ENCODE results near the gene NTN1. TPM values are rescaled to one million over a fixed set of nuclear protein-coding genes. Genes with fewer than 3 reads are reported as not detected.

Gene NTN1
- total and polyA plus RNA-seq, 2 of the 4 experiments (the other 2 are of a cell fraction): under 0.01 to 0.07 TPM

- H2AFZ ChIP-seq (replicated peaks; ENCODE audit: low read length, poor library complexity): no peak overlapping the region
- no peaks in the 10 kb centered on the region for H3K4me1 ChIP-seq (ENCODE audit: control insufficient read depth, insufficient read depth, low read length)
- no peak for TF ChIP-seq MAFK (IDR thresholded peaks at IDR 0.05; ENCODE audit: low read depth, low read length)
- no peak for TF ChIP-seq MAZ (IDR thresholded peaks at IDR 0.05; ENCODE audit: borderline replicate concordance, low read depth, low read length)
- no peak for TF ChIP-seq RFX5 (IDR thresholded peaks at IDR 0.05; ENCODE audit: low read depth, low read length)
- no peak for TF ChIP-seq BHLHE40 (IDR thresholded peaks at IDR 0.05; ENCODE audit: low read depth, low read length)
- no peak for TF ChIP-seq NFE2L2 (IDR thresholded peaks at IDR 0.05; ENCODE audit: low read depth, low read length)
- TF ChIP-seq CTCF (conservative IDR thresholded peaks at IDR 0.05; ENCODE audit: low read depth, low read length): no peak
- TF ChIP-seq SMC3 (IDR thresholded peaks at IDR 0.05; ENCODE audit: low read depth, low read length): no peak
- no peak for TF ChIP-seq RCOR1 (IDR thresholded peaks at IDR 0.05; ENCODE audit: insufficient replicate concordance, low read length)
- no peak for TF ChIP-seq CEBPB (IDR thresholded peaks at IDR 0.05; ENCODE audit: low read depth, low read length)
- no peak for TF ChIP-seq USF2 (IDR thresholded peaks at IDR 0.05; ENCODE audit: low read depth, low read length)
- TF ChIP-seq ELK1 (IDR thresholded peaks at IDR 0.05; ENCODE audit: borderline replicate concordance, low read depth, low read length): no peak
- TF ChIP-seq MXI1 (IDR thresholded peaks at IDR 0.05; ENCODE audit: borderline replicate concordance, low read depth, low read length): no peak
- H3K4me2 ChIP-seq (ENCODE audit: low read depth, low read length): no peak overlapping the region
- ATAC-seq (ENCODE audit: low read depth): no peak
- 100% methylated on average over 1 of the region's 2 CpGs; no CpG with 5 or more reads in 1 of the 2 experiments for WGBS, 2 experiments (ENCODE audit: extremely low coverage in 2 of 2, insufficient read length in 1 of 2)
- no TSS peak for BruUV-seq (replicated peaks)
- H3K18ac ChIP-seq (ENCODE audit: low read depth, low read length): no peak overlapping the region
- no peak overlapping the region for H2BK15ac ChIP-seq (ENCODE audit: low read depth, low read length)
- no peak overlapping the region for H2AK5ac ChIP-seq (ENCODE audit: low read depth, low read length)
- no peak overlapping the region for H4K91ac ChIP-seq (ENCODE audit: insufficient read depth, low read depth, low read length)
- in situ Hi-C loops (cut with MboI; ENCODE audit: low sequenced_read_pairs) (loop anchor here (10.0 kb wide), 1 partner anchor 65 kb away; no protein-coding TSS in a partner anchor), intact Hi-C loops (cut with micrococcal nuclease) (no loop called here), dilution Hi-C loops (cut with HindIII; ENCODE audit: low sequenced_read_pairs, unreplicated experiment) (no loop called here)
- H3K9ac ChIP-seq (ENCODE audit: low read depth, low read length): no peak overlapping the region
- no peak overlapping the region for H4K8ac ChIP-seq (ENCODE audit: low read depth in 2 of 2, low read length in 2 of 2)
- H3K27me3 ChIP-seq (ENCODE audit: control insufficient read depth, insufficient read depth, low read length): no peaks in the 10 kb centered on the region; the same call in 1 of the 2 replicates
- no peak overlapping the region for H3K56ac ChIP-seq (ENCODE audit: extremely low read depth, insufficient read depth, low read length)
- no peak overlapping the region for H2BK120ac ChIP-seq (ENCODE audit: low read depth, low read length)
- no peak overlapping the region for H3K4ac ChIP-seq (ENCODE audit: low read depth, low read length)
- no peaks in the 10 kb centered on the region for H3K9me1 ChIP-seq (ENCODE audit: insufficient read depth, low read length)
- POLR2A ChIA-PET (ENCODE audit: unreplicated experiment): no interaction called here
- H3K9me3 ChIP-seq (ENCODE audit: control insufficient read depth, insufficient read depth, low read length): no peaks in the 10 kb centered on the region; the same call in 1 of the 2 replicates
- H2AK9ac ChIP-seq (replicated peaks; ENCODE audit: low read depth, low read length, poor library complexity): no peak overlapping the region
- H3K36me3 ChIP-seq (ENCODE audit: control insufficient read depth, insufficient read depth, low read length): no peaks in the 10 kb centered on the region
- no peak for DNase-seq
- no peaks in the 10 kb centered on the region for H3K79me1 ChIP-seq (ENCODE audit: low read depth in 1 of 2, low read length in 2 of 2)
- H4K20me1 ChIP-seq (ENCODE audit: insufficient read depth, low read length): no peaks in the 10 kb centered on the region
- no peak overlapping the region for H3K23ac ChIP-seq (ENCODE audit: low read depth, low read length)
- no peak overlapping the region for H2BK5ac ChIP-seq (ENCODE audit: low read depth, low read length, poor library complexity, severe bottlenecking)
- CTCF ChIA-PET: no interaction called here
- H4K5ac ChIP-seq (ENCODE audit: low read depth, low read length): no peak overlapping the region
- no peak overlapping the region for H3K14ac ChIP-seq (replicated peaks; ENCODE audit: low read depth, low read length)
- no peak overlapping the region for H2BK20ac ChIP-seq (ENCODE audit: low read depth, low read length)
- no peak overlapping the region for H3K4me3 ChIP-seq (ENCODE audit: insufficient read depth, low read depth, low read length)
- no peak overlapping the region for H3K27ac ChIP-seq (ENCODE audit: insufficient read depth, low read length)
These were observed 118.4 kb downstream of the NTN1 start for GRCh38 chr17:9139695-9140094.
